H9 (cell line): ENCODE results near the gene TBXAS1. TPM values are rescaled to one million over a fixed set of nuclear protein-coding genes. Genes with fewer than 3 reads are reported as not detected.

ENCODE experiments used
- DNase-seq: peaks from one replicate; pipeline ENCODE4 v3.0.0-alpha.2; 2017
- H2AFZ ChIP-seq: one replicate; pipeline ENCODE4 v1.6.1; 2013; ENCODE audit warnings: mild to moderate bottlenecking, low read length, control low read depth, moderate library complexity
- H2AK5ac ChIP-seq: 2 replicates; pipeline ENCODE4 v1.6.1; 2013; ENCODE audit warnings: low read length, control low read depth, mixed read lengths; ENCODE audit not compliant: insufficient read length
- H2BK120ac ChIP-seq: one replicate; pipeline ENCODE4 v1.6.1; 2013; ENCODE audit warnings: low read depth, mild to moderate bottlenecking, low read length, control low read depth, inconsistent platforms; ENCODE audit not compliant: poor library complexity, severe bottlenecking
- H2BK12ac ChIP-seq: 2 replicates; pipeline ENCODE4 v1.6.1; 2013; ENCODE audit warnings: low read length, control low read depth, mixed read lengths, low read depth; ENCODE audit not compliant: insufficient read length
- H2BK15ac ChIP-seq: 2 replicates; pipeline ENCODE4 v1.6.1; 2013; ENCODE audit warnings: low read depth, low read length, control low read depth
- H2BK20ac ChIP-seq: one replicate; pipeline ENCODE4 v1.6.1; 2013; ENCODE audit warnings: low read depth, mild to moderate bottlenecking, low read length, control low read depth, inconsistent platforms; ENCODE audit not compliant: poor library complexity, severe bottlenecking
- H2BK5ac ChIP-seq: 2 replicates; pipeline ENCODE4 v1.6.1; 2013; ENCODE audit warnings: low read length, control low read depth, mixed read lengths; ENCODE audit not compliant: insufficient read length
- H3K14ac ChIP-seq: 2 replicates; pipeline ENCODE4 v1.6.1; 2013; ENCODE audit warnings: low read length, control low read depth; ENCODE audit not compliant: insufficient read depth
- H3K18ac ChIP-seq: 2 replicates; pipeline ENCODE4 v1.6.1; 2013; ENCODE audit warnings: low read depth, mild to moderate bottlenecking, mixed read lengths, low read length, control low read depth; ENCODE audit not compliant: insufficient read length
- H3K23ac ChIP-seq: 2 replicates; pipeline ENCODE4 v1.6.1; 2013; ENCODE audit warnings: low read length, control low read depth, mixed read lengths, low read depth; ENCODE audit not compliant: insufficient read length
- H3K23me2 ChIP-seq: 2 replicates; pipeline ENCODE4 v1.6.1; 2013; ENCODE audit warnings: low read depth, mild to moderate bottlenecking, mixed read lengths, low read length, control low read depth; ENCODE audit not compliant: insufficient read length, poor library complexity, severe bottlenecking
- H3K27ac ChIP-seq: 2 replicates; pipeline ENCODE4 v1.5.1; 2013; ENCODE audit warnings: low read length, control low read depth, mixed read lengths, low read depth; ENCODE audit not compliant: insufficient read length
- H3K27me3 ChIP-seq: 2 replicates; pipeline ENCODE4 v1.6.1; 2013; ENCODE audit warnings: low read length, control low read depth, inconsistent platforms; ENCODE audit not compliant: insufficient read depth
- H3K4ac ChIP-seq: 2 replicates; pipeline ENCODE4 v1.6.1; 2013; ENCODE audit warnings: low read depth, mild to moderate bottlenecking, control low read depth, inconsistent platforms, low read length, moderate library complexity
- H3K4me1 ChIP-seq: 2 replicates; pipeline ENCODE4 v1.6.1; 2013; ENCODE audit warnings: low read length, control low read depth, inconsistent platforms; ENCODE audit not compliant: insufficient read depth
- H3K4me2 ChIP-seq: 2 replicates; pipeline ENCODE4 v1.6.1; 2013; ENCODE audit warnings: low read length, control low read depth, mixed read lengths; ENCODE audit not compliant: insufficient read length, insufficient read depth
- H3K56ac ChIP-seq: 2 replicates; pipeline ENCODE4 v1.6.1; 2013; ENCODE audit warnings: low read depth, mild to moderate bottlenecking, mixed read lengths, low read length, control low read depth; ENCODE audit not compliant: insufficient read length
- H3K79me1 ChIP-seq: 2 replicates; pipeline ENCODE4 v1.6.1; 2013; ENCODE audit warnings: low read depth, mild to moderate bottlenecking, moderate library complexity, low read length, control low read depth, inconsistent platforms; ENCODE audit not compliant: insufficient read depth, poor library complexity, severe bottlenecking
- H3K79me2 ChIP-seq: 2 replicates; pipeline ENCODE4 v1.6.1; 2013; ENCODE audit warnings: low read length, control low read depth, inconsistent platforms; ENCODE audit not compliant: insufficient read depth
- H3K9ac ChIP-seq: 2 replicates; pipeline ENCODE4 v1.6.1; 2013; ENCODE audit warnings: low read length, control low read depth, mixed read lengths; ENCODE audit not compliant: insufficient read length; ENCODE audit errors: extremely low read depth
- H3K9me3 ChIP-seq: one replicate; pipeline ENCODE4 v1.6.1; 2013; ENCODE audit warnings: low read depth, low read length, inconsistent platforms; ENCODE audit not compliant: control insufficient read depth
- H3T11ph ChIP-seq: one replicate; pipeline ENCODE4 v1.6.1; 2013; ENCODE audit warnings: mild to moderate bottlenecking, low read length, control low read depth, inconsistent platforms
- H4K20me1 ChIP-seq: one replicate; pipeline ENCODE4 v1.6.1; 2013; ENCODE audit not compliant: control insufficient read depth, insufficient read length, insufficient read depth
- H4K5ac ChIP-seq: 2 replicates; pipeline ENCODE4 v1.6.1; 2013; ENCODE audit warnings: low read depth, mild to moderate bottlenecking, mixed read lengths, low read length, control low read depth; ENCODE audit not compliant: insufficient read length
- H4K8ac ChIP-seq: replicated peaks from 2 replicates; pipeline ENCODE4 v1.6.1; 2013; ENCODE audit warnings: low read length, control low read depth, mixed read lengths, low read depth; ENCODE audit not compliant: insufficient read length
- H4K91ac ChIP-seq: 2 replicates; pipeline ENCODE4 v1.6.1; 2013; ENCODE audit warnings: low read depth, mild to moderate bottlenecking, moderate library complexity, mixed read lengths, low read length, control low read depth; ENCODE audit not compliant: insufficient read length
- H3K27ac Mint-ChIP-seq, 3 experiments: 2 replicates in 2 of 3; 3 replicates in 1 of 3; pipeline ENCODE4 v1.8.0; 2020 to 2021; ENCODE audit warnings: mixed read lengths in 3 of 3, mild to moderate bottlenecking in 1 of 3, moderate library complexity in 1 of 3
- H3K27me3 Mint-ChIP-seq: 2 replicates; pipeline ENCODE4 v1.8.0; 2021; ENCODE audit warnings: low read depth, mild to moderate bottlenecking, moderate library complexity, mixed read lengths
- H3K36me3 Mint-ChIP-seq, 3 experiments: 2 replicates in 2 of 3; 3 replicates in 1 of 3; pipeline ENCODE4 v1.8.0; 2020 to 2021; ENCODE audit warnings: low read depth in 3 of 3, mixed read lengths in 3 of 3; ENCODE audit not compliant: insufficient read depth in 1 of 3
- H3K4me1 Mint-ChIP-seq, 2 experiments: 2 replicates each; pipeline ENCODE4 v1.8.0; 2020; ENCODE audit warnings: mixed read lengths in 2 of 2
- H3K4me3 Mint-ChIP-seq, 2 experiments: 2 replicates in 1 of 2; 3 replicates in 1 of 2; pipeline ENCODE4 v1.8.0; 2020 to 2021; ENCODE audit warnings: mild to moderate bottlenecking in 2 of 2, mixed read lengths in 2 of 2, moderate library complexity in 1 of 2
- H3K9me3 Mint-ChIP-seq, 2 experiments: 2 replicates in 1 of 2; 3 replicates in 1 of 2; pipeline ENCODE4 v1.8.0; 2020; ENCODE audit warnings: mild to moderate bottlenecking in 2 of 2, mixed read lengths in 2 of 2, moderate library complexity in 1 of 2
- WGBS: extraction: QIAGEN DNeasy Blood & Tissue Kit; methylation state at CpG from one replicate; pipeline ENCODE4 v1.1.7; 2013; ENCODE audit warnings: missing lambda C conversion rate, low lambda C conversion rate, mixed read lengths; ENCODE audit not compliant: insufficient read length; ENCODE audit errors: extremely low coverage; 5-methylcytosine and 5-hydroxymethylcytosine counted together
- total RNA-seq: library from RNA; stranded (reverse); gene quantifications from 2 replicates; pipeline ENCODE4 v1.2.1, GENCODE V29; 2021
- TF ChIP-seq, protein P1 (sequence below): fragments of 200-600 bp; sonication (generic); conservative IDR thresholded peaks from 3 replicates; pipeline ENCODE4 v1.8.0; 2021; ENCODE audit warnings: antibody characterized with exemption, mild to moderate bottlenecking

Gene TBXAS1
- total RNA-seq, 1 experiment from 2014 or later, result 0.39 TPM

DNA sequence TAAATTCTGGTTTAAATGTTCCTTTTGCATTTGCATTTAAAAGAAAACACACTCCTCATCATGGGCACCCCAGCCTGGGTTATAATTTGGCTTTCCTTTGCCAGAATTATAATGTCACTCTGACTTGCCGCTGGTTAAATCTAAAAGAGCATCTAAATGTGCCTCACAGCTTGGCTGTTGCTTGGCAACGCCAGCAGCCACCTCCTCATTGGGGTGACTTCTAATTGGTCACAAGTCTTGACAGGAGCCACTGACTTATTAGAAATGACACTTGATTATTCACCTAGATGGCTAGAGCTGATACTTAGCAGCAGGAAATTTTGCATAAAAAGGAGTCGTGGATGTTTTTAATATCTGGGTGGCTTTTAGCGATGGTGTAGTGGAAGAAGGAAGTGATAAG is 114.3 kb downstream of the TBXAS1 start:
- Histone ChIP-seq H3K4me2 (no peak overlapping the region), H3K79me2 (no peaks in the 10 kb centered on the region), H2AFZ (no peak overlapping the region), H3K4ac (no peak overlapping the region), H3K23ac (no peak overlapping the region), H3K14ac (no peak overlapping the region), H3K79me1 (no peaks in the 10 kb centered on the region), H3K27ac (no peak overlapping the region), H3K9me3 (no peaks in the 10 kb centered on the region), H2BK120ac (no peak overlapping the region), H2BK20ac (no peak overlapping the region), H2AK5ac (no peak overlapping the region), H3K23me2 (no peaks in the 10 kb centered on the region), H3K9ac (no peak overlapping the region), H4K8ac (no peak overlapping the region), H3T11ph (no peak overlapping the region), H2BK12ac (no peak overlapping the region), H2BK5ac (no peak overlapping the region), H3K4me1 (no peaks in the 10 kb centered on the region), H3K56ac (no peak overlapping the region), H3K18ac (no peak overlapping the region), H3K27me3 (no peaks in the 10 kb centered on the region), H4K91ac (no peak overlapping the region), H2BK15ac (no peak overlapping the region), H4K20me1 (no peaks in the 10 kb centered on the region), H4K5ac (no peak overlapping the region)
- H3K4me1 Mint-ChIP-seq, result peaks cover 6 to 10% of the 10 kb centered on the region in 2 experiments; a peak in 2 of 4 replicates
- H3K27me3 Mint-ChIP-seq, result peaks cover 11% of the 10 kb centered on the region
- WGBS, result 100% methylated on average over 1 of the region's 4 CpGs
- H3K36me3 Mint-ChIP-seq, result peaks cover 0 to 13% (median 6%) of the 10 kb centered on the region in 3 experiments; a peak in 6 of 7 replicates
- TF ChIP-seq, protein P1, sequence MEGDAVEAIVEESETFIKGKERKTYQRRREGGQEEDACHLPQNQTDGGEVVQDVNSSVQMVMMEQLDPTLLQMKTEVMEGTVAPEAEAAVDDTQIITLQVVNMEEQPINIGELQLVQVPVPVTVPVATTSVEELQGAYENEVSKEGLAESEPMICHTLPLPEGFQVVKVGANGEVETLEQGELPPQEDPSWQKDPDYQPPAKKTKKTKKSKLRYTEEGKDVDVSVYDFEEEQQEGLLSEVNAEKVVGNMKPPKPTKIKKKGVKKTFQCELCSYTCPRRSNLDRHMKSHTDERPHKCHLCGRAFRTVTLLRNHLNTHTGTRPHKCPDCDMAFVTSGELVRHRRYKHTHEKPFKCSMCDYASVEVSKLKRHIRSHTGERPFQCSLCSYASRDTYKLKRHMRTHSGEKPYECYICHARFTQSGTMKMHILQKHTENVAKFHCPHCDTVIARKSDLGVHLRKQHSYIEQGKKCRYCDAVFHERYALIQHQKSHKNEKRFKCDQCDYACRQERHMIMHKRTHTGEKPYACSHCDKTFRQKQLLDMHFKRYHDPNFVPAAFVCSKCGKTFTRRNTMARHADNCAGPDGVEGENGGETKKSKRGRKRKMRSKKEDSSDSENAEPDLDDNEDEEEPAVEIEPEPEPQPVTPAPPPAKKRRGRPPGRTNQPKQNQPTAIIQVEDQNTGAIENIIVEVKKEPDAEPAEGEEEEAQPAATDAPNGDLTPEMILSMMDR, result no peak
- H3K9me3 Mint-ChIP-seq, result peaks cover 10 to 16% of the 10 kb centered on the region in 2 experiments; a peak in 4 of 5 replicates
- no peak for DNase-seq
- no peak overlapping the region for H3K27ac Mint-ChIP-seq
- H3K4me3 Mint-ChIP-seq, result no peak overlapping the region
